DND-41 (cell line): ENCODE data around the gene GUCY2D.
"Not testable (repeated sequence)": the region's sequence is repeated elsewhere in the genome, so short reads cannot be mapped to it uniquely, and the experiment has no call there.

Experiments
- EZH2 ChIP-seq: IDR thresholded peaks from 3 replicates; pipeline ENCODE4 v1.6.1; 2012; ENCODE audit warnings: borderline replicate concordance, low read depth, mild to moderate bottlenecking, moderate library complexity, low read length, inconsistent platforms; ENCODE audit not compliant: severe bottlenecking
- TF ChIP-seq, protein P1 (sequence below): IDR thresholded peaks from 2 replicates; pipeline ENCODE4 v1.5.1; 2012; ENCODE audit warnings: borderline replicate concordance, low read length, moderate library complexity, mild to moderate bottlenecking; ENCODE audit not compliant: poor library complexity, severe bottlenecking; ENCODE audit errors: extremely low read depth

- TF ChIP-seq, protein P1, sequence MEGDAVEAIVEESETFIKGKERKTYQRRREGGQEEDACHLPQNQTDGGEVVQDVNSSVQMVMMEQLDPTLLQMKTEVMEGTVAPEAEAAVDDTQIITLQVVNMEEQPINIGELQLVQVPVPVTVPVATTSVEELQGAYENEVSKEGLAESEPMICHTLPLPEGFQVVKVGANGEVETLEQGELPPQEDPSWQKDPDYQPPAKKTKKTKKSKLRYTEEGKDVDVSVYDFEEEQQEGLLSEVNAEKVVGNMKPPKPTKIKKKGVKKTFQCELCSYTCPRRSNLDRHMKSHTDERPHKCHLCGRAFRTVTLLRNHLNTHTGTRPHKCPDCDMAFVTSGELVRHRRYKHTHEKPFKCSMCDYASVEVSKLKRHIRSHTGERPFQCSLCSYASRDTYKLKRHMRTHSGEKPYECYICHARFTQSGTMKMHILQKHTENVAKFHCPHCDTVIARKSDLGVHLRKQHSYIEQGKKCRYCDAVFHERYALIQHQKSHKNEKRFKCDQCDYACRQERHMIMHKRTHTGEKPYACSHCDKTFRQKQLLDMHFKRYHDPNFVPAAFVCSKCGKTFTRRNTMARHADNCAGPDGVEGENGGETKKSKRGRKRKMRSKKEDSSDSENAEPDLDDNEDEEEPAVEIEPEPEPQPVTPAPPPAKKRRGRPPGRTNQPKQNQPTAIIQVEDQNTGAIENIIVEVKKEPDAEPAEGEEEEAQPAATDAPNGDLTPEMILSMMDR, result not testable (repeated sequence)
- not testable (repeated sequence) for TF ChIP-seq EZH2
These were observed 49.1 kb upstream of the GUCY2D start for GRCh38 chr17:7953266-7953665.
